ENCODE measurements around the gene IFT122. TPM values are rescaled to one million over a fixed set of nuclear protein-coding genes. Genes with fewer than 3 reads are reported as not detected.
"Not testable (repeated sequence)": the region's sequence is repeated elsewhere in the genome, so short reads cannot be mapped to it uniquely, and the experiment has no call there.

The IFT122 gene
- 20.4 and 22.5 TPM in 2 replicates for total RNA-seq

GRCh38 chr3:129439817-129440617 is at the start of gene IFT122, which contains the start of gene MBD4:
Gene IFT122, plus strand, starts transcription at chr3:129440224. Its CDS starts 107 bp downstream, at chr3:129440331.
Gene MBD4, minus strand, starts transcription at chr3:129439948. Its CDS starts 115 bp downstream, at chr3:129439833.
- intact Hi-C loops (cut with micrococcal nuclease) = loop anchor here (1.0 to 10.0 kb wide), 13 partner anchors 12 to 1305 kb away; partner anchors contain the start of genes ACAD9, CNBP, EFCAB12 and HMCES

GRCh38 chr3:129391583-129391982 is 48.4 kb upstream of the IFT122 start:
- intact Hi-C loops (cut with micrococcal nuclease) = not testable (repeated sequence)

GRCh38 chr3:129392106-129392887 is 47.7 kb upstream of the IFT122 start:
- intact Hi-C loops (cut with micrococcal nuclease) = not testable (repeated sequence)

- intact Hi-C loops (cut with micrococcal nuclease) = no loop called here
Observed at GRCh38 chr3:129393271-129393670, 46.8 kb upstream of the IFT122 start.

GRCh38 chr3:129393760-129394564 is 46.1 kb upstream of the IFT122 start:
- intact Hi-C loops (cut with micrococcal nuclease) = not testable (repeated sequence)

GRCh38 chr3:129398803-129399144 is 41.2 kb upstream of the IFT122 start:
- intact Hi-C loops (cut with micrococcal nuclease) = loop anchor here (1.0 to 2.0 kb wide), 5 partner anchors 30 to 372 kb away; partner anchors contain the start of genes EFCAB12, IFT122 and ISY1

GRCh38 chr3:129399145-129399894 is 40.7 kb upstream of the IFT122 start:
- intact Hi-C loops (cut with micrococcal nuclease) = loop anchor here (1.0 to 2.0 kb wide), 5 partner anchors 29 to 373 kb away; partner anchors contain the start of genes EFCAB12, IFT122 and ISY1

- intact Hi-C loops (cut with micrococcal nuclease) = loop anchor here (1.0 to 2.0 kb wide), 5 partner anchors 28 to 373 kb away; partner anchors contain the start of genes EFCAB12, IFT122 and ISY1
Observed at GRCh38 chr3:129399895-129400357, 40.1 kb upstream of the IFT122 start.

GRCh38 chr3:129402210-129402609 is 37.8 kb upstream of the IFT122 start:
- intact Hi-C loops (cut with micrococcal nuclease) = no loop called here

GRCh38 chr3:129402616-129403015 is 37.4 kb upstream of the IFT122 start:
- intact Hi-C loops (cut with micrococcal nuclease) = no loop called here

GRCh38 chr3:129403450-129403849 is 36.6 kb upstream of the IFT122 start:
- intact Hi-C loops (cut with micrococcal nuclease) = no loop called here

- intact Hi-C loops (cut with micrococcal nuclease) = no loop called here
Observed at GRCh38 chr3:129404130-129404529, 35.9 kb upstream of the IFT122 start.

GRCh38 chr3:129404610-129405009 is 35.4 kb upstream of the IFT122 start:
- intact Hi-C loops (cut with micrococcal nuclease) = no loop called here

GRCh38 chr3:129409541-129409940 is 30.5 kb upstream of the IFT122 start:
- intact Hi-C loops (cut with micrococcal nuclease) = no loop called here

GRCh38 chr3:129410971-129411370 is 29.1 kb upstream of the IFT122 start:
- intact Hi-C loops (cut with micrococcal nuclease) = no loop called here

GRCh38 chr3:129412542-129413198 is 27.4 kb upstream of the IFT122 start:
- intact Hi-C loops (cut with micrococcal nuclease) = no loop called here

GRCh38 chr3:129413238-129413637 is 26.8 kb upstream of the IFT122 start:
- intact Hi-C loops (cut with micrococcal nuclease) = not testable (repeated sequence)

- intact Hi-C loops (cut with micrococcal nuclease) = no loop called here
Observed at GRCh38 chr3:129413687-129414506, 26.1 kb upstream of the IFT122 start.

- intact Hi-C loops (cut with micrococcal nuclease) = no loop called here
Observed at GRCh38 chr3:129415378-129415777, 24.6 kb upstream of the IFT122 start.
